GM18861 (cell line): ENCODE measurements around the gene NT5C1B.

Experiments used
- ATAC-seq: cut with Tn5 transposase; IDR thresholded peaks from one replicate; pipeline ENCODE4 v1.9.1; 2021; ENCODE audit not compliant: unreplicated experiment

Gene NT5C1B

DNA sequence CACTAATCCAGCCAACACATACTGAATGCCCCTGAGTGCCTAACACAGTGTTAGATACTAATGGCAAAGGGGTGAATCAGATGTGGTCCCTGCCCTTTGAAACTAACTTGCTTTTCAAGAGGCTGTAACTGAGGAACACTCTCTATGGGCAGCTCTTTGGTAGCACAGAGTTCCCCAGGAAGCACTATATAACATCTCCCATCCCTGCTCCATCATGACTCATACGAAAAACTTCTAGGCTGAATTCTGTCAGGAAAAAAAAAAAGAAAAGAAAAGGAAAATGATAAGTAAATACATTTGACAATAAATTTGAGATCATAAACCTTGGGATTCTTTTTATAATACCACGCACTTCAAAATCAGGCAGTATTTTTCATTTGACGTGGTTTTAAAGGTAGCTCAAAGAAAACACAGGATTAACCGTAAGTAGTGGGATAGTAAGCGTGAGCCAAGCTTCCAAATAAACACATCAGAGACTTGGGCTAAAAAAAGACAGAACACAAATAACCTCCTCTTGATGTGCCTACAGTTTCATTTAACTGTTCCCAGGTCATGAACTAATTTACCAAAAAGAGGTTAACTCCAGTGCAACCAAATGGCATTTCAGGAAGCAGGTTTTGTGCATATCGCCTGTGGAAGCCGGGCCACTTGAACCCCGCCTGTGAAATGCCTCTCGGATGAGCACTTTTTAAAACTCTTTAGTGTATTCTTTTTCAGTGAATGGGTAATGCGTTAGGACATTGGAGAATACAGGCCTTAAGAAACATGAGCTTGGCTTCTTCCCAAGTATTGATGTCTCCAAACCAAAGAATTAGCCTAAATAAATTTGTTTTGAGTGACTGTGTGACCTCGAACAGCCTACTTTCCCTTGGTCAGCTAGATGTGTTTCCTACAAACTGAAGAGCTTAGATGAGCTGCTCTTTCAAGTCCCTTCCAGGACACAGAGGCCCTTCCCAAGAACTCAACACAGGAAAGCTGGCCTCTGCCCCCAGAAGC is 71.0 kb downstream of the NT5C1B start:
- no peak for ATAC-seq

DNA sequence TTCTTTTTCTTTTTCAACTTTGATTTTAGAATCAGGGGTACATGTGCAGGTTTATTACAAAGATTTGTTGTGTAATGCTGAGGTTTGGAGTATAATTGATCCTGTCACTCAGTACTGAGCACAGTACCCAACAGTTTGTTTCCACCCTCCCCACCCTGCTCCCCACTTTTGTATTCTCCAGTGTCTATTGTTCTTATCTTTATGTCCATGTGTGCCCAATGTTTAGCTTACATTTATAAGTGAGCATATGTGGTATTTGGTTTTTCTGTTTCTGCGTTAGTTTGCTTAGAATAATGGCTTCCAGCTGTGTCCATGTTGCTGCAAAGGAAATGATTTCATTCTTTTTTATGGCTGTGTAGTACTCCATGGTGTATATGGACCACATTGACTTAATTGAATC is 72.0 kb downstream of the NT5C1B start:
- no peak for ATAC-seq

DNA sequence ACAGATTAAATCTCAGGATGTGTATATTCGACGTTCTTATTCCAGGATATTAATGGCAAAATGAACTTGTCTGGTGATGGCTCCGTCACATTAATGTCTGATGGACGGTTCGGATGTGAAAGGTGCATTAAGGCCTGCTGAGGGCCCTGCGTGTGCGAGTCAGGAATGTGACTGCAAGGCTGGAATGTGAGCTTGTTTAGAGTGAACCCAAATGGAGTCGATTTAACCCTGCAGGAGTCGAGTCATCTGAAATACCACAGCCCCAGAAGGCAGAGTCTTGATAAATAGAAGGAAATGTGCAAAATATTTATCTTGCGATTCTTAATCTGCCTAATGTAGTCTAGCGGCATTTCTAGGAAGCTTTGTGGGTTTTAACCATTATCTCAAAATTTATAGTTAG is 73.3 kb downstream of the NT5C1B start:
- ATAC-seq: no peak

GRCh38 chr2:18514526-18515461 is 74.6 kb downstream of the NT5C1B start:
- ATAC-seq: no peak
